ENCODE results near the gene EVL. TPM values are rescaled to one million over a fixed set of nuclear protein-coding genes. Genes with fewer than 3 reads are reported as not detected.
A peak's percentile ranks its signal among the peaks of the same experiment; 100 is the strongest.

The EVL gene
- total RNA-seq, 1 donor from 2014 or later: 157 TPM

- no peak overlapping the region for H3K4me3 Mint-ChIP-seq (ENCODE audit: unreplicated experiment)
- no peaks in the 10 kb centered on the region for H3K27me3 Mint-ChIP-seq (ENCODE audit: unreplicated experiment)
- H3K36me3 Mint-ChIP-seq (ENCODE audit: unreplicated experiment): peaks cover 3% of the 10 kb centered on the region
- TF ChIP-seq, protein P1, sequence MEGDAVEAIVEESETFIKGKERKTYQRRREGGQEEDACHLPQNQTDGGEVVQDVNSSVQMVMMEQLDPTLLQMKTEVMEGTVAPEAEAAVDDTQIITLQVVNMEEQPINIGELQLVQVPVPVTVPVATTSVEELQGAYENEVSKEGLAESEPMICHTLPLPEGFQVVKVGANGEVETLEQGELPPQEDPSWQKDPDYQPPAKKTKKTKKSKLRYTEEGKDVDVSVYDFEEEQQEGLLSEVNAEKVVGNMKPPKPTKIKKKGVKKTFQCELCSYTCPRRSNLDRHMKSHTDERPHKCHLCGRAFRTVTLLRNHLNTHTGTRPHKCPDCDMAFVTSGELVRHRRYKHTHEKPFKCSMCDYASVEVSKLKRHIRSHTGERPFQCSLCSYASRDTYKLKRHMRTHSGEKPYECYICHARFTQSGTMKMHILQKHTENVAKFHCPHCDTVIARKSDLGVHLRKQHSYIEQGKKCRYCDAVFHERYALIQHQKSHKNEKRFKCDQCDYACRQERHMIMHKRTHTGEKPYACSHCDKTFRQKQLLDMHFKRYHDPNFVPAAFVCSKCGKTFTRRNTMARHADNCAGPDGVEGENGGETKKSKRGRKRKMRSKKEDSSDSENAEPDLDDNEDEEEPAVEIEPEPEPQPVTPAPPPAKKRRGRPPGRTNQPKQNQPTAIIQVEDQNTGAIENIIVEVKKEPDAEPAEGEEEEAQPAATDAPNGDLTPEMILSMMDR (IDR thresholded peaks at IDR 0.05): no peak
- peaks cover 87% of the 10 kb centered on the region for H3K4me1 Mint-ChIP-seq (ENCODE audit: unreplicated experiment)
- peak overlapping the region; percentile 52 for H3K27ac Mint-ChIP-seq (ENCODE audit: unreplicated experiment)
- no peak for DNase-seq (ENCODE audit: extremely low spot score, unreplicated experiment)
- H3K9me3 Mint-ChIP-seq (ENCODE audit: unreplicated experiment): no peaks in the 10 kb centered on the region
These were observed 30.2 kb upstream of the EVL start for GRCh38 chr14:100034961-100035500.

DNA sequence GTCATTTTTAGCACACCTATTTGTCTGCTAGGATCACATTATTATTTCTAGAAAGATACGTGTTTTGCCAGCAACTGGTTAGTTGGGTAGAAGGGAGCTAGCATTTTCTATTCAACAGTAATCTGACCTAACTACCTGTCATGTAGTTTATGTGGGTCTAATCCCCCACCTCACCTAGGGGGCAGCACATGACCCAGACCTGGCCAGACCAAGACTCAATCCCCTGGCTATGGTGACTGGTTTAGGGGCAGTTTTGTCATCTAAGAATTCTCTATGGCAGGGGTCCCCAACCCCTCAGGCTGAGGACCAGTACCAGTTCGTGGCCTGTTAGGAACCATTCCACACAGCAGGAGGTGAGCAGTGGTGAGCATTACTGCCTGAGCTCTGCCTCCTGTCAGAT, 29.5 kb upstream of the EVL start:
- Mint-ChIP-seq H3K4me3 (ENCODE audit: unreplicated experiment) (no peak overlapping the region), H3K36me3 (ENCODE audit: unreplicated experiment) (peaks cover 6% of the 10 kb centered on the region), H3K27ac (ENCODE audit: unreplicated experiment) (peak overlapping the region; percentile 52), H3K9me3 (ENCODE audit: unreplicated experiment) (no peaks in the 10 kb centered on the region), H3K4me1 (ENCODE audit: unreplicated experiment) (peaks cover 86% of the 10 kb centered on the region), H3K27me3 (ENCODE audit: unreplicated experiment) (no peaks in the 10 kb centered on the region)
- TF ChIP-seq, protein P1 (IDR thresholded peaks at IDR 0.05): no peak
- DNase-seq (ENCODE audit: extremely low spot score, unreplicated experiment): no peak

GRCh38 chr14:100037353-100037752, 27.9 kb upstream of the EVL start:
- DNase-seq (ENCODE audit: extremely low spot score, unreplicated experiment): no peak
- TF ChIP-seq, protein P1 (IDR thresholded peaks at IDR 0.05): no peak
- Mint-ChIP-seq H3K27me3 (ENCODE audit: unreplicated experiment) (no peaks in the 10 kb centered on the region), H3K27ac (ENCODE audit: unreplicated experiment) (peak overlapping the region; percentile 56), H3K36me3 (ENCODE audit: unreplicated experiment) (peaks cover 6% of the 10 kb centered on the region), H3K4me1 (ENCODE audit: unreplicated experiment) (peaks cover 81% of the 10 kb centered on the region), H3K9me3 (ENCODE audit: unreplicated experiment) (no peaks in the 10 kb centered on the region), H3K4me3 (ENCODE audit: unreplicated experiment) (no peak overlapping the region)

GRCh38 chr14:100038065-100038464, 27.2 kb upstream of the EVL start:
- Mint-ChIP-seq H3K36me3 (ENCODE audit: unreplicated experiment) (peaks cover 6% of the 10 kb centered on the region), H3K27me3 (ENCODE audit: unreplicated experiment) (no peaks in the 10 kb centered on the region), H3K27ac (ENCODE audit: unreplicated experiment) (peak overlapping the region; percentile 56), H3K9me3 (ENCODE audit: unreplicated experiment) (no peaks in the 10 kb centered on the region), H3K4me3 (ENCODE audit: unreplicated experiment) (no peak overlapping the region), H3K4me1 (ENCODE audit: unreplicated experiment) (peaks cover 81% of the 10 kb centered on the region)
- TF ChIP-seq, protein P1 (IDR thresholded peaks at IDR 0.05): no peak
- no peak for DNase-seq (ENCODE audit: extremely low spot score, unreplicated experiment)

DNA sequence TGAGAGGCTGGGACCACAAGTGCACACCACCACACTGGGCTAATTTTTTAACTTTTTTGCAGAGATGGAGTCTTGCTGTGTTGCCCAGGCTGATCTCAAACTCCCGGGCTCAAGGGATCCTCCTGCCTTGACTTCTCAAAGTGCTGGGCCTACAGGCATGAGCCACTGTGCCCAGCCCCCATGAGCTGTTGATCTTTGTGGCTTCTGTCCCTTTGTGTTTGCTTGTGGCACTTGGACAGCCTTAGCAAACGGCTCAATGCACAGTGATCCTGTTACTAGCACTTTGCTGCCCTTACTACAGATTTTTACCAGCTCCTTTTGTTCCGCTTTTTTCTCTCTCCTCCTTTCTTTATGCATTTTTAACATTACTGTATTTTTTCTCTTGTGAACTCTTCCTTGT, 25.3 kb upstream of the EVL start:
- TF ChIP-seq, protein P1 (IDR thresholded peaks at IDR 0.05): no peak
- H3K27me3 Mint-ChIP-seq (ENCODE audit: unreplicated experiment): no peaks in the 10 kb centered on the region
- DNase-seq (ENCODE audit: extremely low spot score, unreplicated experiment): no peak
- H3K36me3 Mint-ChIP-seq (ENCODE audit: unreplicated experiment): peaks cover 6% of the 10 kb centered on the region
- H3K4me3 Mint-ChIP-seq (ENCODE audit: unreplicated experiment): no peak overlapping the region
- no peak overlapping the region for H3K27ac Mint-ChIP-seq (ENCODE audit: unreplicated experiment)
- H3K4me1 Mint-ChIP-seq (ENCODE audit: unreplicated experiment): peaks cover 76% of the 10 kb centered on the region
- no peaks in the 10 kb centered on the region for H3K9me3 Mint-ChIP-seq (ENCODE audit: unreplicated experiment)

Data from osteocyte (in vitro differentiated cells).